Endothelial cell of umbilical vein (primary cell): ENCODE measurements around the gene SPIB. TPM values are rescaled to one million over a fixed set of nuclear protein-coding genes. Genes with fewer than 3 reads are reported as not detected.

Experiments
- BruUV-seq: library from RNA; stranded (reverse); fragments of 400-500 nt; replicated peaks from 2 replicates; lab custom pipeline; 2021; lab: Mats Ljungman, UMichigan
- CTCF ChIA-PET: fragments of 300-600, 350-600 bp; sonication (Branson Sonifier 250); formaldehyde crosslinking; loops from one replicate; lab custom pipeline; 2021; ENCODE audit warnings: antibody characterized with exemption, inconsistent platforms; lab: Charles Lee
- POLR2A ChIA-PET: fragments of 300-600, 350-600 bp; sonication (Branson Sonifier 250); formaldehyde crosslinking; loops from one replicate; lab custom pipeline; 2021; ENCODE audit warnings: antibody characterized with exemption, inconsistent platforms; lab: Charles Lee
- DNase-seq: peaks from one replicate; pipeline ENCODE4 v3.0.0-alpha.2; 2011; ENCODE audit warnings: low read depth, low spot score
- FAIRE-seq: peaks from 2 replicates; lab custom pipeline; 2011; peaks lifted over from hg19 to GRCh38; lab: Jason Lieb, UNC
- H2AFZ ChIP-seq: 2 replicates; pipeline ENCODE4 v1.6.0; 2012; ENCODE audit warnings: low read depth, low read length, control low read depth, inconsistent platforms
- H3K27ac ChIP-seq: 2 replicates; pipeline ENCODE4 v1.5.1; 2011; ENCODE audit warnings: low read depth, mild to moderate bottlenecking, control low read depth, low read length, moderate library complexity; ENCODE audit not compliant: insufficient read depth
- H3K27me3 ChIP-seq, 2 experiments: 2 replicates each; pipeline versions ENCODE4 v1.6.0 to v1.6.1; 2011; ENCODE audit warnings: low read length in 2 of 2, mixed read lengths in 1 of 2; ENCODE audit not compliant: control insufficient read depth in 2 of 2, insufficient read depth in 2 of 2
- H3K36me3 ChIP-seq, 2 experiments: 2 replicates in 1 of 2; 3 replicates in 1 of 2; pipeline ENCODE4 v1.5.1; 2011; ENCODE audit warnings: low read length in 2 of 2, mild to moderate bottlenecking in 1 of 2, moderate library complexity in 1 of 2; ENCODE audit not compliant: control insufficient read depth in 2 of 2, insufficient read depth in 2 of 2; ENCODE audit errors: extremely low read depth in 1 of 2
- H3K4me1 ChIP-seq: 3 replicates; pipeline ENCODE4 v1.5.1; 2011; ENCODE audit warnings: mild to moderate bottlenecking, low read length; ENCODE audit not compliant: control insufficient read depth, insufficient read depth; ENCODE audit errors: extremely low read depth
- H3K4me2 ChIP-seq: 2 replicates; pipeline ENCODE4 v1.6.1; 2011; ENCODE audit warnings: low read length, control low read depth, mixed read lengths; ENCODE audit not compliant: insufficient read depth
- H3K4me3 ChIP-seq, 3 experiments: fragments of 200-600 bp in 1 of 3; sonication (generic), shearing (Covaris generic) in 1 of 3; replicated peaks in 1 of 3; 2 replicates each; pipeline ENCODE4 v1.5.1; 2011 to 2016; ENCODE audit warnings: control low read depth in 3 of 3, low read length in 3 of 3, mild to moderate bottlenecking in 2 of 3, inconsistent platforms in 1 of 3, low read depth in 1 of 3, moderate library complexity in 1 of 3; ENCODE audit not compliant: insufficient read depth in 1 of 3
- H3K79me2 ChIP-seq: 2 replicates; pipeline ENCODE4 v1.6.0; 2012; ENCODE audit warnings: low read length, inconsistent platforms; ENCODE audit not compliant: control insufficient read depth, insufficient read depth
- H3K9ac ChIP-seq: replicated peaks from 2 replicates; pipeline ENCODE3; 2011; ENCODE audit warnings: low read length, control low read depth; ENCODE audit not compliant: insufficient read depth; ENCODE audit errors: extremely low read depth
- H3K9me1 ChIP-seq: replicated peaks from 3 replicates; pipeline ENCODE4 v1.6.0; 2011; ENCODE audit warnings: mild to moderate bottlenecking, low read length; ENCODE audit not compliant: control insufficient read depth, insufficient read depth; ENCODE audit errors: extremely low read depth
- H3K9me3 ChIP-seq: replicated peaks from 2 replicates; pipeline ENCODE4 v1.5.1; 2012; ENCODE audit warnings: low read length, inconsistent platforms; ENCODE audit not compliant: control insufficient read depth, insufficient read depth
- H4K20me1 ChIP-seq: replicated peaks from 2 replicates; pipeline ENCODE3; 2011; ENCODE audit warnings: mild to moderate bottlenecking, low read length; ENCODE audit not compliant: control insufficient read depth, insufficient read depth; ENCODE audit errors: extremely low read depth
- CTCF ChIP-seq, 2 donors: IDR thresholded peaks; 1 replicate in 1 of 2; 2 replicates in 1 of 2; pipeline ENCODE4 v1.5.1; 2011; ENCODE audit warnings: low read length in 2 of 2, mild to moderate bottlenecking in 2 of 2, moderate library complexity in 2 of 2, control low read depth in 1 of 2, inconsistent platforms in 1 of 2, low read depth in 1 of 2; ENCODE audit not compliant: insufficient read depth in 1 of 2; ENCODE audit errors: extremely low read depth in 1 of 2
- EZH2 ChIP-seq: IDR thresholded peaks from 2 replicates; pipeline ENCODE4 v1.6.1; 2012; ENCODE audit warnings: borderline replicate concordance, low read depth, mild to moderate bottlenecking, moderate library complexity, low read length, inconsistent platforms; ENCODE audit not compliant: severe bottlenecking
- FOS ChIP-seq: IDR thresholded peaks from 2 replicates; pipeline ENCODE4 v1.6.1; 2011; ENCODE audit warnings: mild to moderate bottlenecking, low read length, moderate library complexity, borderline replicate concordance; ENCODE audit not compliant: insufficient read depth
- GATA2 ChIP-seq: IDR thresholded peaks from 2 replicates; pipeline ENCODE4 v1.7.0; 2011; ENCODE audit warnings: low read depth, mild to moderate bottlenecking, moderate library complexity, mixed read lengths, low read length; ENCODE audit not compliant: insufficient read length, insufficient read depth
- JUN ChIP-seq: IDR thresholded peaks from 2 replicates; pipeline ENCODE4 v1.6.1; 2011; ENCODE audit warnings: borderline replicate concordance, low read depth; ENCODE audit not compliant: insufficient read length, insufficient read depth
- MAX ChIP-seq: IDR thresholded peaks from 2 replicates; pipeline ENCODE4 v1.6.1; 2011; ENCODE audit not compliant: insufficient read depth, insufficient read length
- MYC ChIP-seq: IDR thresholded peaks from one replicate; pipeline ENCODE4 v1.6.1; 2011; ENCODE audit warnings: mild to moderate bottlenecking, low read depth, low read length
- POLR2A ChIP-seq: IDR thresholded peaks from 2 replicates; pipeline ENCODE4 v1.6.1; 2012; ENCODE audit warnings: low read depth, mild to moderate bottlenecking, control low read depth, low read length
- POLR2AphosphoS5 ChIP-seq: IDR thresholded peaks from 2 replicates; pipeline ENCODE4 v1.6.1; 2012; ENCODE audit warnings: low read depth, mild to moderate bottlenecking, control low read depth, low read length, moderate library complexity; ENCODE audit not compliant: insufficient read depth
- dilution Hi-C: fragments of 300-500 bp; cut with MboI; formaldehyde crosslinking; loops from one replicate; pipeline ENCODE4 v1.15.0; 2019; ENCODE audit warnings: low sequenced_read_pairs; ENCODE audit not compliant: extremely low pct_ligation_motif_present
- intact Hi-C: fragments of 100-400 bp; cut with micrococcal nuclease; formaldehyde crosslinking; loops from one replicate; pipeline ENCODE4 v1.10.0; 2022
- polyA plus RNA-seq, 4 experiments: library from polyadenylated mRNA; depleted of rRNA in 3 of 4; stranded (reverse) in 3 of 4; unstranded in 1 of 4; fragments of >200 nt; gene quantifications; 2 replicates each; pipeline versions ENCODE4 v1.2.1 to v1.2.3, GENCODE V29; 2011 to 2012; ENCODE audit warnings: missing spikeins in 1 of 4
- total RNA-seq: library from RNA; stranded (reverse); gene quantifications from 2 replicates; pipeline ENCODE4 v1.2.3, GENCODE V29; 2021

Gene SPIB
- total and polyA plus RNA-seq, 2 donors (not counting 3 experiments of a cell fraction or from before 2014, with no cell fraction given): not detected

- Histone ChIP-seq H3K4me2 (no peak overlapping the region), H3K79me2 (peaks cover 30% of the 10 kb centered on the region), H3K9me3 (no peaks in the 10 kb centered on the region), H2AFZ (peak overlapping the region; percentile 9), H3K27ac (no peak overlapping the region), H3K36me3 (peaks cover 0 to 3% of the 10 kb centered on the region in 2 experiments), H3K9ac (no peak overlapping the region), H4K20me1 (no peaks in the 10 kb centered on the region), H3K4me1 (peaks cover 16% of the 10 kb centered on the region), H3K27me3 (no peaks in the 10 kb centered on the region), H3K4me3 (no peak overlapping the region), H3K9me1 (no peaks in the 10 kb centered on the region)
- peak; percentile 15 for DNase-seq
- dilution Hi-C loops (no loop called here), intact Hi-C loops (no loop called here)
- peak; percentile 79 for FAIRE-seq
- CTCF ChIA-PET: interaction anchor here (1.0 to 1.3 kb wide), 3 partner anchors 19 to 30 kb away, joined by 3 to 8 read pairs (median 4); no protein-coding TSS in a partner anchor
- TF ChIP-seq MYC: peak; percentile 55
- no peak for TF ChIP-seq EZH2
- TF ChIP-seq FOS: no peak
- TF ChIP-seq JUN: peak; percentile 5
- TF ChIP-seq GATA2: no peak
- TF ChIP-seq POLR2AphosphoS5: no peak
- no peak for TF ChIP-seq CTCF (IDR thresholded peaks at IDR 0.05; ENCODE audit: extremely low read depth in 1 of 2, insufficient read depth in 1 of 2, low read depth in 1 of 2, low read length in 2 of 2)
- peak; percentile 59 for TF ChIP-seq MAX
- TF ChIP-seq POLR2A: no peak
- no TSS peak for BruUV-seq
- POLR2A ChIA-PET: interaction anchor here (0.6 kb wide), 1 partner anchor 496 kb away, joined by 6 read pairs; no protein-coding TSS in a partner anchor
These were observed 31.4 kb upstream of the SPIB start for GRCh38 chr19:50387176-50387867.
